CD4-positive, alpha-beta T cell (primary cell): ENCODE data around the gene PID1. TPM values are rescaled to one million over a fixed set of nuclear protein-coding genes. Genes with fewer than 3 reads are reported as not detected.

ENCODE experiments used
- ATAC-seq: fragments of 200-7000 bp; cut with Tn5 transposase; one replicate; pipeline ENCODE4 v1.10.0; 2022; ENCODE audit warnings: mild to moderate bottlenecking; ENCODE audit not compliant: poor library complexity
- CTCF ChIA-PET: fragments of 350-600 bp; sonication (Branson Sonifier 250); formaldehyde crosslinking; loops from one replicate; lab custom pipeline; 2021; ENCODE audit warnings: antibody characterized with exemption, inconsistent platforms; lab: Charles Lee
- POLR2A ChIA-PET: fragments of 350-600 bp; sonication (Branson Sonifier 250); formaldehyde crosslinking; loops from one replicate; lab custom pipeline; 2021; ENCODE audit warnings: antibody characterized with exemption, inconsistent platforms; lab: Charles Lee
- DNase-seq, 14 experiments: peaks; one replicate each; pipeline ENCODE4 v3.0.0-alpha.2; 2013 to 2020; ENCODE audit warnings: mixed read lengths in 2 of 14
- H3K27ac ChIP-seq, 2 donors: one replicate each; pipeline versions ENCODE4 v1.5.1 to v1.7.0; 2013; ENCODE audit warnings: low read length in 2 of 2, low read depth in 1 of 2, mild to moderate bottlenecking in 1 of 2
- H3K27me3 ChIP-seq, 2 experiments: 1 replicate in 1 of 2; 2 replicates in 1 of 2; pipeline versions ENCODE4 v1.6.1 to v1.7.0; 2013; ENCODE audit warnings: low read length in 2 of 2, control low read depth in 1 of 2, mild to moderate bottlenecking in 1 of 2, moderate library complexity in 1 of 2; ENCODE audit not compliant: insufficient read depth in 2 of 2, control insufficient read depth in 1 of 2
- H3K36me3 ChIP-seq: one replicate; pipeline ENCODE4 v1.6.1; 2013; ENCODE audit warnings: low read length, control low read depth; ENCODE audit not compliant: insufficient read depth
- H3K4me1 ChIP-seq: one replicate; pipeline ENCODE4 v1.6.1; 2013; ENCODE audit warnings: low read length, control low read depth; ENCODE audit not compliant: insufficient read depth
- H3K4me3 ChIP-seq: one replicate; pipeline ENCODE4 v1.5.1; 2013; ENCODE audit warnings: mild to moderate bottlenecking, low read length, moderate library complexity
- H3K9me3 ChIP-seq, 2 experiments: 1 replicate in 1 of 2; 2 replicates in 1 of 2; pipeline versions ENCODE4 v1.6.1 to v1.7.0; 2013; ENCODE audit warnings: low read length in 2 of 2, mild to moderate bottlenecking in 2 of 2, control low read depth in 1 of 2, moderate library complexity in 1 of 2; ENCODE audit not compliant: control insufficient read depth in 1 of 2, insufficient read depth in 1 of 2
- H3K27ac Mint-ChIP-seq: one replicate; pipeline ENCODE4 v1.8.0; 2020; ENCODE audit warnings: mixed read lengths
- H3K27me3 Mint-ChIP-seq: one replicate; pipeline ENCODE4 v1.8.0; 2021; ENCODE audit warnings: mixed read lengths
- H3K36me3 Mint-ChIP-seq: one replicate; pipeline ENCODE4 v1.8.0; 2021; ENCODE audit warnings: low read depth, mixed read lengths
- H3K4me1 Mint-ChIP-seq: one replicate; pipeline ENCODE4 v1.8.0; 2021; ENCODE audit warnings: low read depth, mixed read lengths
- H3K4me3 Mint-ChIP-seq: one replicate; pipeline ENCODE4 v1.8.0; 2020; ENCODE audit warnings: mild to moderate bottlenecking, mixed read lengths
- H3K9me3 Mint-ChIP-seq: one replicate; pipeline ENCODE4 v1.8.0; 2020; ENCODE audit warnings: mixed read lengths
- intact Hi-C, 2 experiments: fragments of 100-400 bp; cut with DNase I in 1 of 2; cut with micrococcal nuclease in 1 of 2; formaldehyde crosslinking; loops; one replicate each; pipeline versions ENCODE4 v1.15.1 to v1.9.0; 2023 to 2025; cut with DNase I, micrococcal nuclease
- total RNA-seq, 174 experiments: library from RNA in 2 of 174; stranded (reverse) in 2 of 174; gene quantifications; one replicate each; pipeline ENCODE4 v1.2.3 and lab custom pipeline; 2021 to 2026
- TF ChIP-seq, protein P1 (sequence below): fragments of 200-600 bp; IDR thresholded peaks from one replicate; pipeline ENCODE4 v1.8.0; 2022; ENCODE audit warnings: antibody characterized with exemption, mild to moderate bottlenecking

PID1 gene
- total RNA-seq, 2 experiments from 2014 or later, result 0.38 to 0.53 TPM

DNA sequence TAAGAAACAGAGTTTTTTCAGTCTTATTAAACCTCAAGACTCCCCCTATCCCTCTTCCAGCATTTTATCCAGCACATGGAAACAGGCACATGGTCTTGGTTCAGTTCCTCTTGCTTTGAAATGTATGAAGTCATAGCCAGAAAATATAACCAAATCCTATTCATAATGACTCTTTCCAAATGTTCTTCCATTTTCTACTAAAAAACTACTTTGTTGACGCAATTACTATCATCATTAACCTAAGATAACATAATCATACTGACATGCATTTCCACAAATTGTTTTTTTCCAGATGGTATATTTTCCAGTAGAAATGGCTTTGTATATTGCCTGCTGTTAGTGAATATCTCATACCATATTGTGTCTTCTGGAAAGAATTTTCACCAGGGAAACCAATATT is 261.3 kb downstream of the PID1 start:
- Histone ChIP-seq H3K27ac (no peak overlapping the region), H3K4me1 (no peaks in the 10 kb centered on the region), H3K36me3 (no peaks in the 10 kb centered on the region), H3K27me3 (no peaks in the 10 kb centered on the region), H3K9me3 (peaks cover 0 to 3% of the 10 kb centered on the region in 2 experiments), H3K4me3 (no peak overlapping the region)
- Mint-ChIP-seq H3K4me1 (no peaks in the 10 kb centered on the region), H3K36me3 (no peaks in the 10 kb centered on the region), H3K9me3 (peaks cover 12% of the 10 kb centered on the region), H3K4me3 (no peak overlapping the region), H3K27ac (no peak overlapping the region), H3K27me3 (no peaks in the 10 kb centered on the region)
- intact Hi-C loops, result no loop called here
- ChIA-PET POLR2A (no interaction called here), CTCF (no interaction called here)
- ATAC-seq (no peak), DNase-seq (no peak)
- TF ChIP-seq, protein P1, sequence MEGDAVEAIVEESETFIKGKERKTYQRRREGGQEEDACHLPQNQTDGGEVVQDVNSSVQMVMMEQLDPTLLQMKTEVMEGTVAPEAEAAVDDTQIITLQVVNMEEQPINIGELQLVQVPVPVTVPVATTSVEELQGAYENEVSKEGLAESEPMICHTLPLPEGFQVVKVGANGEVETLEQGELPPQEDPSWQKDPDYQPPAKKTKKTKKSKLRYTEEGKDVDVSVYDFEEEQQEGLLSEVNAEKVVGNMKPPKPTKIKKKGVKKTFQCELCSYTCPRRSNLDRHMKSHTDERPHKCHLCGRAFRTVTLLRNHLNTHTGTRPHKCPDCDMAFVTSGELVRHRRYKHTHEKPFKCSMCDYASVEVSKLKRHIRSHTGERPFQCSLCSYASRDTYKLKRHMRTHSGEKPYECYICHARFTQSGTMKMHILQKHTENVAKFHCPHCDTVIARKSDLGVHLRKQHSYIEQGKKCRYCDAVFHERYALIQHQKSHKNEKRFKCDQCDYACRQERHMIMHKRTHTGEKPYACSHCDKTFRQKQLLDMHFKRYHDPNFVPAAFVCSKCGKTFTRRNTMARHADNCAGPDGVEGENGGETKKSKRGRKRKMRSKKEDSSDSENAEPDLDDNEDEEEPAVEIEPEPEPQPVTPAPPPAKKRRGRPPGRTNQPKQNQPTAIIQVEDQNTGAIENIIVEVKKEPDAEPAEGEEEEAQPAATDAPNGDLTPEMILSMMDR, result no peak

DNA sequence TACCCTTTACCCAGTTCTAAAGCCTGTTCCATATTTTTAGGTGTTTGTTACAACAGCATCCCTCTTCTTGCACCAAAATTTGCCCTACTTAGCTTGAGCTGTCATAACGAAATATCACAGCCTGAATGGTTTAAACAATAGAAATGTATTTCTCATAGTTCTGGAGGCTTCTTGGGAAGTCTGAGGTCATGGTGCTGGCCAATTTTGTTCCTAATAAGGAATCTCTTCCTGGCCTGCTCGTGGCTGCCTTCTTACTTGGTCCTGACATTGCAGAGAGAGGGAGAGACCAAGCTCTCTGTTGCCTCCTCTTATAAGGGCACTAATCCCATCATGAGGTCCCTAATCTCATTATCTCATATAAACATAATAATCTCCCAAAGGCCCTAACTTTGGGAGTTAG is 267.8 kb downstream of the PID1 start:
- no peak overlapping the region for H3K4me3 Mint-ChIP-seq
- H3K4me1 ChIP-seq, result no peaks in the 10 kb centered on the region
- ChIA-PET POLR2A (no interaction called here), CTCF (no interaction called here)
- H3K27me3 Mint-ChIP-seq, result no peaks in the 10 kb centered on the region
- no peaks in the 10 kb centered on the region for H3K4me1 Mint-ChIP-seq
- TF ChIP-seq, protein P1, result no peak
- H3K9me3 Mint-ChIP-seq, result peaks cover 18% of the 10 kb centered on the region
- H3K27me3 ChIP-seq, result no peaks in the 10 kb centered on the region
- no peaks in the 10 kb centered on the region for H3K36me3 ChIP-seq
- no peak overlapping the region for H3K27ac ChIP-seq
- H3K4me3 ChIP-seq, result no peak overlapping the region
- peaks cover 3 to 8% of the 10 kb centered on the region in 2 experiments for H3K9me3 ChIP-seq
- no peak for ATAC-seq
- H3K27ac Mint-ChIP-seq, result no peak overlapping the region
- no peaks in the 10 kb centered on the region for H3K36me3 Mint-ChIP-seq
- intact Hi-C loops, result no loop called here
- no peak for DNase-seq

DNA sequence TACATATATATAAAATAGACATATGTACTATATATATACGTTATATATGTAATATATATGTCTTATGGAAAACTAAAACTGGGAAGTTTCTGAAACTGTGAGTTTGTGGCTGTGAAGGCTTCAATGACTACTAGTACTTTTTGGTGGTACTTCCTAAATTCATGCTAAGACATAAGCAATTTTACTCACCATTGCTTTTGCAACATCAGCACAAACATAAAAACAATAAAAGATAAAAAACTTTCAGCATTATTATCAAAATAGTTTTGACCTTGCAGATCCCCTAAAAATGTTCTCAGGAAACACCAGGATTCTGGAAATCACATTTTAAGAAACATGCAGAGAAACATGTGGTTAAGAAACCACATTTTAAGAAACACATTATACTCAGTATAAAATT is 269.9 kb downstream of the PID1 start:
- Mint-ChIP-seq H3K4me3 (no peak overlapping the region), H3K9me3 (peaks cover 17% of the 10 kb centered on the region), H3K36me3 (no peaks in the 10 kb centered on the region), H3K27ac (no peak overlapping the region), H3K4me1 (no peaks in the 10 kb centered on the region), H3K27me3 (no peaks in the 10 kb centered on the region)
- Histone ChIP-seq H3K9me3 (peaks cover 3 to 8% of the 10 kb centered on the region in 2 experiments), H3K4me1 (no peaks in the 10 kb centered on the region), H3K36me3 (no peaks in the 10 kb centered on the region), H3K27me3 (no peaks in the 10 kb centered on the region), H3K4me3 (no peak overlapping the region), H3K27ac (no peak overlapping the region)
- ChIA-PET CTCF (no interaction called here), POLR2A (no interaction called here)
- TF ChIP-seq, protein P1, result no peak
- ATAC-seq, result no peak
- intact Hi-C loops, result no loop called here
- DNase-seq, result no peak
